Measurements from ENCODE around the gene SLC39A6.
"Not testable (repeated sequence)": the region's sequence is repeated elsewhere in the genome, so short reads cannot be mapped to it uniquely, and the experiment has no call there.

SLC39A6 gene

DNA sequence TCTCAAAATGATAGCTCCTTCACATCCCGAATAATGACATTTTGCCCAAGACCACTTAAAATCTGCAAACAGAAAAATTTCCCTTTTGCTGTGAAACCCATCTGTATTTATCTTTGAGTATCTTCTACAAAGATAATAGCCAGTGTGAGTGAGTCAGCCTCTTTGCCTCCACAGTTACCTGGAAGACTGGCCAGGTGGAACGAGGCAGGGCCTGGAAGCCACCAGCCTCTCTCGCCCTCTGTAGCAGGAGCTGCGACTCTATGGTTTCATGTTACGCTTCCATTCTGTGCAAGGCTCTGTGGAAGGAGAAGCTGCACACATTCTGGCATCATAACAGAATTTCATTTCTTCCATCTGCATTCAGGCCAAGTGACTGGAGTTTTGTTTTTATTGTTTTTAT lies 10.1 kb upstream of the SLC39A6 start:
- DNase-seq (ENCODE audit: low spot score): no peak

DNA sequence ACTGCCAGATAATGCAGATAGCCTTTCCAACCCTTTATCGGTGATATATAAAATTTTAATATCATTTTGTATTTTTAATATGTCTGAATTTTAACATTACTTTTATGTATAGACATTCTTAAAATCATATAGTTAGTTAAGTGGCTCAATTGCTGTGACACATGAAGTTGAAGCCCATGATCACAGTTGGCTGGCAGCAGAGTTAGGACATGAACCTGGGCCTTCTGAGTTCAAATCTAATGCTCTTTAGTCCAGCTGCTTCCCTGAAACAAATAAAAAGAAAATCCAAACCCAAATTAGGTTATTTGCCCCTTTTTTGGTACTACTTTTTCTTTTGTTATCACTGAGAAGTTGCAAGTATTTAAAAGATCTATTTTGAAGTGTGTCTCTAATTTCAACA lies 6.1 kb upstream of the SLC39A6 start:
- no peak for DNase-seq (ENCODE audit: low spot score)

DNA sequence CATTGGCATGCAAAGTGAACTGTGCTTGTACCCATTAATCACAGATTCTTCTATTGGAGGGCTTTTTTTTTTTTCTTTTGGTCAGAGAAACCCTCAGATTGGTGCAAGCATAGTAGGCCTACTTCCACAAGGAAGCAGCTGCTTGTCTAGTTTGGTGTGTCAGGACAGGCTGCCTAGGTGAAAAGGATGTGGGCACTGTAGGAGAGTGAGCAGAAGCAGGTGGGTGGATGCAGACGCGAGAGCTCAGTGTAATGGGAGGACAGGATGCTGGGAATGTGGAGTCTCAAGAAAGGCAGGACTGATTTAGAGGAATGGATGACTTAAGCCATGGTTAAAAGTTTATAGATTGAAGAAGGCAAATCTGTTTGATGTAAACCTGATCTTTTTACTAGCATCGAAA lies 3.6 kb upstream of the SLC39A6 start:
- no peak for DNase-seq (ENCODE audit: low spot score)

DNA sequence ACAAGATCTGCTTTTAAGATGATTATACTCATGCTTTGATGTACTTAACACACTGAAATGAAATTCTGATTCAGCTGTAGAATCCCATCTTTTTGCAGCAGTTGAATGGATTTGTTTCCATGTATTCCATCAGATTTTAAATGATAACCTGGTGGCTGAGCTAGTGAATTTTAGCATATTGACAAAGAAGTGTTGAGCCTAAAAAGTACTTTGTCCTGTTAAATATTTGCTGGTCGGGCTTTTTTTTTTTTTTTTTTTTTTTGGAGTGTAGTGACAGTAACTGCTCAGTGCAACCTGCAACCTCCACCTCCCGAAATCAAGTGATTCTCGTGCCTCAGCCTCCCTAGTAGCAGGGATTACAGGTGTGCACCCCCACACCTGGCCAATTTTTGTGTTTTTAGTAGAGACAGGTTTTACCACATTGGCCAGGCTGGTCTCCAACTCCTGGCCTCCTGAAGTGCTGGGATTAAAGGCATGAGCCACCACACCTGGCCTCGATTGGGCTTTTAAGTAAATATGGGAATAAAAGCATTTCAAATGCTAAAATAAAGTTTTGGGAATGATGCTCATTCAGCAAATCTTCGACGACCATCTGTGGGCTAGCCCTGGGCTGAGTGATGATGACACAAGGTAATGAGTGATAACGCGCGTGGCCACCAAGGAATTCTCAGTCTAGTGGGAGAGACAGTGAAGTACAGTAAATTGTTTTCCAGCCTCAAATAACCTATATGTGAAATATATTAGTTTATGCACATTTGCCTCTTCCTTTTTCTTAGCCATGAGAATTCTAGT lies 2.7 kb upstream of the SLC39A6 start:
- DNase-seq (ENCODE audit: low spot score): no peak

DNA sequence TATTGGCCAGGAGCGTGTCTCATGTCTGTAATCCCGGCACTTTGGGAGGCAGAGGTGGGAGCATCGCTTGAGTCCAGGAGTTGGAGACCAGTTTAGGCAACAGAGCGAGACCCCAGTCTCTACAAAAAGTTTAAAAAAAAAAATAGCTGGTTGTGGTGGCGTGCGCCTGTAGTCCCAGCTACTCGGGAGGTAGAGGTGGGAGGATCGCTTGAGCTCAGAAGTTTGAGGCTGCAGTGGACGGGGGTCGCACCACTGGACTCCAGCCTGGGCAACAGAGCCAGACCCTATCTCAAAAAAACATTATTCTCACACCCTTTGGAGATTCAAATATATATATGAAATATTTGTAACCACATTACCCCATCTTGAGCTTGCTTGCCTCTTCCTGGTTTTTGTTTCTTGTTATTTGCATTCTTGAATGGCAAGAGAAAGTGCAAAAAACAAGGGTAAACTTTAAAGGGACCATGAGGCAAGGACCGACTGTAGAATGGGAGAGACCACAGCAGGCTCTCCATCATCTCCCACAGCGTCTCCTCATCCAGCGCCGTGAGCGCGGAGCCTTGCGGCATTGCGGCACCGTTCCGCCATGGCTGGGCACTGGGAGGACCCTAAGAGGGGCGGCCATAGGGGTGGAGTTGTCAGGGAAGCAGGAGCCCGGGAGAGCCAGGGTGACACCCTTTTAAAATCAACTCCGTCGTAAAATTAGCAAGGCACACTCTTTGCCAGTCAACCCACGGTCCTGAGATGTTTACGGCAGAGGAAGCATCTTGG lies 1.9 kb upstream of the SLC39A6 start:
- DNase-seq (ENCODE audit: low spot score): no peak

DNA sequence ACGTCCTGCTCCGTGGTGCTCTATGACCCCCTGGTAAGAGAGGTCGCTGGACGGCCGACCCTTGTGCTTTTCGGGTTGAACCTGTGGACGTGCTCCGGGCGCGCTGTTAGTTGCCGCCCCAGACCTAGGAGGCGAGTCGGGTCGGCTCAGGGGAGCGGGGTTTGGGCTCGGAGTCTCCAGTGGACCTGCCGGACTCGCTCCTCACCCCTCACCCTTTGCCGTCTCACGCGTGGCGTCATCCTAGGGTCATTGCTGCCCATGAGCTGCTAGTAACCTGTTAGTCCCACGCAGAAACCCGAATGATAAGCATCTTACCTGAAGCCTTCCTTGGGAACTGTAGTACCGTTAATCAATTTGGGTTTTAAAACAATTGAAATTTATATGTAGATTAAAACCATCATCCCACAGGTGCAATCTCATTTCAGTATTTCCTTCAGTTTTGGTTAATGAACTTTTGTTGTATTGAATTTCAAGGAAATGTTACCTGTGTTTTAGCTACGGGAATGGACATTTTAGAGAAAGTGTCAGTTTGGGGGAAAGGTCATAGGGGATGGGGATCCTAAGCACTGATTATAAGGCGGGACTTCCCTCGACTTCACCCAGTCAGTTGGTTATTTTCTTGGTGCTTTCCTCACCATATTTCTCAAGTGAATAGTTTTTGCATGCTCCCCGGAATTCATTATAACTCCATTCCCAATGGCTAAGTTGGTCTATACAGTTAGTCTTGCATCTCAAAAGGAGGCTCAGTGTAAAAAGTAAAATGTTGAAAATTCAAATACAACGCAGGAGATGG lies 1.1 kb upstream of the SLC39A6 start:
- no peak for DNase-seq (ENCODE audit: low spot score)

DNA sequence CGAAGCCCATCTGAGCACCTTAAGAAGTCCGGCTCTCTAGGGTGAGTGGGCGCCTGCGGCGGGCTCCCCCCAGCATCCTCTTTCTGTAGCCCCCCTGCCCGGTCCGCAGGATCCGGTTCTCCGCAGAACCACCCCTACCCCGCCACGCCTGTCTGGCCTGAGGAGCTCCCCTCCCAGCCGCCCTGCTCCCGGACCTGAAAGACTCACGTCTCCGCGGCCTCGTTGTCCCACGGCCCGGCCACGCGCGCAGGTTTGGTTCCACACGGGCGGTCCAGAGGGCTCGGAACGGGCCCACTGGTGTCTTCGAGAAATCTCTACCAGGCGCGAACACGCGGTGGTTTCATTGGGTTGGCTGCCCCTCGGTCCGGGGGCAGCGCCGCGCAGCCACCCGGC lies 237 bp downstream of the SLC39A6 start:
- DNase-seq (ENCODE audit: low spot score): no peak

DNA sequence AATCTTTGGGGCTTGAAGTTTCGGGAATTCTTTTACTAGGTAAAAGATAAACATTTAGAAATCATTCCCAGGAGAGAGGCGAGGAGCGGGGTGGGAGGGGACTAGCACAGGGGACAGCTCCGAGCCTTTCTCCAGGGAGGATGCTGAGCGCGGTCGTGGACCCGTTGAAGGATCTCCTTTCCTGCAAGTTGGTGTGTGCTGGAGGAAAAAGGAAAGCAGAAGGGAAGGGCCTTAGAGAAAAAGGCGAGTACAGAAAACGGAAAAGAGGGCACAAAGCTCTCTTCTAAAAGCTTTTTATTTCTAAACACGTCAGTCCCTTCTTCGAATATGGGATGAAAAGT lies 640 bp downstream of the SLC39A6 start:
- peak; percentile 8 for DNase-seq (ENCODE audit: low spot score)

DNA sequence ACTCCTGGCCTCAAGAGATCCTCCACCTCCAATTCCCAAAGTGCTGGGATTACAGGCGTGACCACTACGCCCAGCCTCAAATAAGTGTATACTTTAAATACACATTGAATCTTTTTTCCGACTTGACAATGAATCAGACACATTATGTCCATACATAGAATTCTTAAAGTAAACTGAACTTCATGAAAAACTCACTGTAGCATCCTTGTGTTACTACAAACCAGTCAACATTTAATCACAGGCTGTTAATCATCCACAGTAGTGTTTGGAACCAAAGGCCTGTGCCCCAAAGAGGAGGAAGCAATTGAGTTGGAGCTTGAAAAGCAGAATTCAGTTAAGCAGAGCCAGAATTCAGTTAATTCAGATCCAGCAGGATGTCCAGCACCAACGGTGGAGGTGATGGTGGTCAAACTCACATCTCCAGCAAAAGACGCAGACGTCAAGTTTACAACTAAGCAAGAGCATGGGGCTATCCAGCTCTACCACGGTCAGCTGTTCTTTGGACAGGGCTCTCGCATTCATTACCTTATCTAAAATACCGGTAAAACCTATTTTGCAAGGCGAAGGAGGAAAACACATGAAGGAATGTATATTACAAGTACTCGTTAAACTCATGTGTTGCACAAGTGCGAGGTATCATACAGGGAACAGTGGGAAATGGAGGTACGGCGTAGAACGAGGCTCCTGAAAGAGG lies 1.2 kb downstream of the SLC39A6 start:
- no peak for DNase-seq (ENCODE audit: low spot score)

DNA sequence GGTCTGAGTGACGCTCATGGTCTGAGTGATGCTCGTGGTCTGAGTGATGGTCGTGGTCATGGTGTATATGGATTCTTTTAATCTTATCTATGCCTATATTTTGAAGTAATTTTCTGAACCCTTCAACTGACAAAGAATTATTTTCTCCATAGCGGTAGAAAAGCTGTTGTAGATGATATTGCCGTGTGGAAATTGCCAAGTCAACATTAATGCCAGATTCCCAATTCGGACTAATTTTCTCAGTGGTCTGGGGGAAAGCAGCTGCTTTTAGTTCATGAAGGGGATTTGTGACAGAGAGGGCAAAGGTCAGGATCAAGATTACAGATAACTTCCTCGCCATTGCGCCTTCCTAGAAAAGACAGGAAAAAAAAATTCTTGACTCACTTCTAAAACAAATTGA lies 2.5 kb downstream of the SLC39A6 start:
- no peak for DNase-seq (ENCODE audit: low spot score)

DNA sequence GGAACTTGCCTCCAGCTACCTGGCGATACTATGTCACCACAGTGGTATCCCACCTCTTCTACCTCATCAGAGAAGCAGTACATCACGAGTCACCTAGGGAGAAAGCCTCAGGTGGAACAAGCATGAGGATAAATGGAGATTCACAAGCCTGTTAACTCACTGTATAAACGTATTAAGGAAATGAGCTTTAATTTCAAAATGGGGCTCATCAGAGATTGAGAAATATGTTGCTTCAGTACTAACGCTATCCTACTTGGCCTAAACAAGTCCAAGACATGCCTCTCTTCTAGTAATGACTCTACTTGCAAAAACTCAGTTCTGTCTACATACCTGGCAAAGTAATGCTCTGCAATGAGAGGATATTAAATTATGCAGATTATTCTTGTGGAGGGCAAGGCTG lies 4.3 kb downstream of the SLC39A6 start:
- no peak for DNase-seq (ENCODE audit: low spot score)

DNA sequence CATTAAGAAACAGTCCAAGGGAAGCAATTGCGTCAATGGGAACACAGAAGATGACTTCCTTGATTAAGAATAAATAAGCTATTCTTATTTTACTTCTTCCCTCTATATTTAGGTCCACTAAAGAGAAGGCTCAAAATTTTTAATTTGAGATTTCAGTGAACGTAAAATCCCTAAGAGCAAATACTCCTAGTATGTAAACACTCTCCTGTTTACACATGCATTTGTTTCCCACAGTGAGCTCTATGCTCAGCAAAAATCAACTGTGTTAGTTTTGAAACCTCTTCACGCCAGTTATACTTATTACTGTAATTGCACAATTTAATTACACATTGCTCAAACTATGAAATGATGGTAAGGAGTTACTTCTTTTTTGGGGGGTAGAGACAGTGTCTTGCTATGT lies 8.8 kb downstream of the SLC39A6 start:
- no peak for DNase-seq (ENCODE audit: low spot score)

DNA sequence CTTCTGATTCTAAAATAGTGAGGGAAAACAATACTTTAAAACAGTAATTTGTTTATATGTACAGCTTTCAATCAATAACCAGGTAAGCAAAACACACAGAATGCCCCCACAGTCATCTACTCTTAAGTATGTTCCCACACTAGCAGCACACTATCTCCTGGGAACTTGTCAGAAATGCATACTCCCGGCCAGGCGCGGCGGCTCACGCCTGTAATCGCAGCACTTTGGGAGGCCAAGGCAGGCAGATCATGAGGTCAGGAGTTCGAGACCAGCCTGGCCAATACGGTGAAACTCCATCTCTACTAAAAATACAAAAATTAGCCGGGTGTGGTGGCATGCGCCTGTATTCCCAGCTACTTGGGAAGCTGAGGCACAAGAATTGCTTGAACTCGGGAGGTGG lies 12.4 kb downstream of the SLC39A6 start:
- not testable (repeated sequence) for DNase-seq (ENCODE audit: low spot score)

DNA sequence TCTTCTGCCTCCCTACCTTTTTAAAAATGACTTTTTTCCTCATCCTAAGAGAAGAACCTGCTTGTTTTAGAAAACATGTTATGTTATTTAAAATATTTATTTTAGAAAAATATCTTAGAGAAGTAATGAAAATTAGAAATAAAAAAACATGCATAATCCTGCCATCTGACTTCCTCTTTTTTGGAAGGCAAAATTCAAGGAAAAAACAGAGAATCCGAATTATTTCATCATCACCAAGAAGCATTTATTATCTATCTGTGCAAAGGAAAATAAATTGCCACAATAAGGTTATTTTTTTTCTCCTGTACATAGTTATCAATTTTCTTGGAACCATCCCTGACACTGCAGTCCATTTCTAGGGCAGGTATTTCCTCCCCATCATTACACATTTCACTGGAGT lies 14.4 kb downstream of the SLC39A6 start:
- DNase-seq (ENCODE audit: low spot score): no peak

DNA sequence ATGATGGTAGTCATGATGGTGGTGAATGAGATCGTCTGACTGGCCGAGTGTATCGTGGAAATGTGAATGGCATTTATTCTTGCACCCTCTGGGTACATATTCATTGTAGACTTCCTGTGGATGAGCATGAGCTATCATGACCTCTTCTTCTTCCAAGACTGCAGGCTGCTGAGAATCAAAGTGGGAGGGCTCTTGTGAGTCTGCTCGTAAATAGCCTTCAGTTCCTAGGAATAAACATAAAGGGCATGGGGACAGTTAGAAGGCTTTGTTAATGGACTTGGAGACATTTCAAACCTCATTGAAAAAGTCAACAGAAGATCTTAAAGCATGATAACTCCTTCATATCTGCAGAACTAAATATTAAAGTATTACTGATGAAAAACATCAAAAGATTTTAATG lies 14.9 kb downstream of the SLC39A6 start:
- no peak for DNase-seq (ENCODE audit: low spot score)

DNA sequence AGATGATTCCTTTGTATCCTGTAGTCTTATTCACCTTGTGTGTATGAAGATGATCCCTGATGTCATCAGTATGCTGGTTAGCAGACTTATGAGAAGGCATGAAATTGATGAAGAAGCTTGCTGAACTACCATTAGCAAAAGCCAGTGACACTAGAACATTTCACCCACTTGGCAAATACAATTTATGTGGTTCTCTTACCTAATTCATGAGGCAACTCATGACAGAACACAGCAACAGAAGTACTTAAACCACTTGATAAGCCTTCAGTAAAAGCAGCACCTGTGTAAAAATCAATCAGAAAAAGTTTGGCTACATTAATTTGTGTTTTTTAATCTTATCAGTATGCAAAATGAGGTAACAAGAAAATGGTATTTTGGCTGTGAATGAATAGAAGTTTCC lies 16.8 kb downstream of the SLC39A6 start:
- DNase-seq (ENCODE audit: low spot score): no peak

DNA sequence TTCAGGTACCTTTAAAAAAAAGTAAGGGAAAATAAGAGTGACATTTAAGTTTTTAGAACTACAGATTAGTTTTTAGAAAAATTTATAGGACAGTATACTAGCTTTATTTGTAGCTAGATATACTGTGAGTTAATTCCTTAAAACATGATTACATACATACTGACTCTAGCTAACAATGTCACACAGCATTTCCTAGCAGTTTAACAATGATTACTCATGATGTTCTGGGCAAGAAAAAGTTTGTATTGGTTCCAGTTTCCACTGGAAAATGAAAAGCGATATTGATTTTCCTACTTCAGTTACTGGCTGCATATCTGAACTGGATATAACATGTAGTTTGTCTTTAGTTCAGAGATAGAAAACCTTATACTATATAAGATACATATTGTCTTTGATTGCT lies 19.4 kb downstream of the SLC39A6 start:
- no peak for DNase-seq (ENCODE audit: low spot score)

DNA sequence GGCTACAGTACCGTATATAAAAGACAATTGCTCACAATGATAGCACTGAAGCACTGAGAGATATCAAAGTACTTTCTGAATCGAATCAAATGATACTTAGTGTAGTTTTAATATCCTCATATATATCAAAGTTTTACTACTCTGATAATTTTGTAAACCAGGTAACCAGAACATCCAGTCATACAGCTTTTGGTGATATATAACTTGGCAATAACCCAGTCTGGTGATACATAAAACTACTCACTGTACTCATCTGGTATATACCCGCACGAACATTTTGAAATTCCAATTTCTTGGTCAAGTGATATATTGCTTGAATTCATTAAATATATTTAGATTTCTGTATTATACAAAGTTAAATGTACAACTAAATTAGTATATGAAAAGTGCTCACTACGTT lies 20.5 kb downstream of the SLC39A6 start:
- no peak for DNase-seq (ENCODE audit: low spot score)

DNA sequence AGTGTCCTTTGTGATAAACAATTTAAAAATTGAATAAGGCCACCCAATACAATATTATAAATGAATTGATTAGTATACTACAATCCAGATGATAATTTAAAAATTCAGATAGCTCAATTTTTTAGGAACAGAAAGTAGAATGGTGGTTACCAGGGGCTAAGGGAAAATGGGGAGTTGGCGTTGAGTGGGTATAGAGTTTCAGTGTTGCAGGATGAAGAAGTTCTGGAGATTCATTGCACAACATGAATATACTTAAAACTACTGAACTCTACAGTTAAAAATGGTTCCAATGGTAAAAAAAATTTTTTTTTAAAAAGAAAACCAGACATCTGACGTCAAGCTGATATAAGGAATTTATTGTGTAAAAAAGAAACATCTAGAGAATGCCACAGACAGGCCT lies 20.9 kb downstream of the SLC39A6 start:
- no peak for DNase-seq (ENCODE audit: low spot score)

DNA sequence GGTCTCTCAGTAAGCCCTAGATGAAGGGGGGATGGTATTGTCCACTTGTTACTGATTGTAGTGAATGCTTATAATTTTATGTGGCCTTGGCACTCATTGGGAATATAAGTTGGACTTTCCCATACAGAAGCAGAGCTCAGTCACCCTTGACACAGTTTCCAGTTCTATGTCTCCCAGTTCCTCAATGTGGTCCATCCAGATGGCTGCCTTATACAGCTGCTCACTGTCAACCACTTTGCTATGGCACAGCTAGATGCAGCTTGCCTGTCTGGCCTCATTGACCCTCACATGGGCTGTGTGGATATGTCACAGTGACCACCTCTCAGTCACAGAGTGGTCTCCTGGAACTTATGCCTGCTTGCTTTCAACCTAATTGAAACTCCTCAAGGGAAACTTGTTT lies 21.7 kb downstream of the SLC39A6 start:
- no peak for DNase-seq (ENCODE audit: low spot score)

DNA sequence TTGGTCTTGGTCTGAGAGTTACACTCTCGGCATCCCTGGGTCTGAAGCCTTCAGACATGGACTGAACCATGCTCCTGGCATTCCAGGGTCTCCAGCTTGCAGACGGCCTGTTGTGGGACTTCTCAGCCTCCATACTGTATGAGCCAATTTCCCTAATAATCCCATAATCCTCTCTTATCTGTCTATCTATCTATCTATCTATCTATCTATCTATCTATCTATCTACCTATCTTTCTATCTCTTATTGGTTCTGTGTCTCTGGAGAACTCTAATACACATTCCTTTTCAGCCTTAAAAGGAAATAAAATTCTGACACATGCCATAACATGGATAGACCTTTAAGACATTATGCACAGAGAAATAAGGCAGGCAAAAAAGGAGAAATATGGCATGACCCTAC lies 24.4 kb downstream of the SLC39A6 start:
- no peak for DNase-seq (ENCODE audit: low spot score)

DNA sequence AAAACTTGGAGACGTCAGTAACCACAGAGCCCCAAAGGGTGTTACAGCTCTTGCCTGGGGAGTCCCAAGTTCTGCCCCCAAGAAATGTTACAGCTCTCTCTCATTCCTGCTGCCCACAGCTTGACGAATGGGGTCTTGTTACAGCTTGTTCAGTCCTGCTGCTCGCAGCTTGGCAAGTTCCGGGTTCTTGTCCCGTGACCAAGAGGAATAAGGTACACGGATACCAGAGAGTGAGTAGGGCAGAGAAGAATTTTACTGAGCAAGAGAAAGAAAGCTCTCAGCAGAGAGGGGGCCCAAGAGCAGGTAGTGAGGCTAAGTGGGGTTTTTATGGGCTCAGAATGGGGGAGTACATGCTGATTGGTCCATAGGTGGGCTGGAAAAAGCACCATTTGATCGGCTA lies 27.2 kb downstream of the SLC39A6 start:
- no peak for DNase-seq (ENCODE audit: low spot score)

DNA sequence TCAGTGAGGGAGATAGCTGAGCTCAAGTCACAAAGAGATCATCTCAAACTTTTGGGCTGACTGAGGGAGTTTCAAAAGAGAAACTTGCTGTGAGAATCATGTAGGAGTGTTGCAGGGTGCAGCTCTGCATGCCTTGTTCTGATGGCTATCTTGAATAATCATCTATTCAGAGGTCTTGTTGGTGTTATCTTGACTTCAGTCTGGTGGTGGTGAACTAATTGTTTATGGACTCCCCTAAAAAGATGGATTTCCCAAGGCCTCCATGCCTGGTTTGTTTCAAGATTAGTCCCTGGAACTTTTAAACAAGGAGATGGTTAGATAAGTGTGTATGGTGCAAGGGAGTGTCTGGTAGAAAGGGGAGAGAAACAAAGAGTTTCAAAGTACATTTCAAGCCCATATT lies 29.8 kb downstream of the SLC39A6 start:
- DNase-seq (ENCODE audit: low spot score): no peak
